C4-2B (cell line): ENCODE data around the gene FOXI1.

ENCODE experiments used
- ZFX ChIP-seq: fragments of 450-650 bp; IDR thresholded peaks from 2 replicates; pipeline ENCODE4 v1.6.1; 2017
- TF ChIP-seq, protein P1 (sequence below): fragments of 450-650 bp; conservative IDR thresholded peaks from 2 replicates; pipeline ENCODE4 v1.5.1; 2017; ENCODE audit warnings: mild to moderate bottlenecking

DNA sequence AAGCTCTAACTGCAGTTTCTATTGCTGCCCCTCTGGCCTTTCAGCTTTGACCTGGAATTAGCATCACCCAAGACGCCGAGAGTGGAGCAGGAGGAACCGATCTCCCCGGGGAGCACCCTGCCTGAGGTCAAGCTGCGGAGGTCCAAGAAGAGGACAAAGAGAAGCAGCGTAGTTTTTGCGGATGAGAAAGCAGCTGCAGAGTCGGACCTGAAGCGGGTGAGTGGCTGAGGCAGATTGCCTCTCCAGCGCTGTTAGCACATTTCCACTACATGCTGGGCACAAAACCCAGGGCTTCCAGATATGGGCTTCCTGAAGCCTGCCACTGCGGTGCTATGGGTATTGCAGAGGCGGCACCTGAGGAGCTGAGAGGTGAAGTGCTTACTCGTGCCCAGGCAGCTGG, 26.8 kb upstream of the FOXI1 start:
- TF ChIP-seq, protein P1, sequence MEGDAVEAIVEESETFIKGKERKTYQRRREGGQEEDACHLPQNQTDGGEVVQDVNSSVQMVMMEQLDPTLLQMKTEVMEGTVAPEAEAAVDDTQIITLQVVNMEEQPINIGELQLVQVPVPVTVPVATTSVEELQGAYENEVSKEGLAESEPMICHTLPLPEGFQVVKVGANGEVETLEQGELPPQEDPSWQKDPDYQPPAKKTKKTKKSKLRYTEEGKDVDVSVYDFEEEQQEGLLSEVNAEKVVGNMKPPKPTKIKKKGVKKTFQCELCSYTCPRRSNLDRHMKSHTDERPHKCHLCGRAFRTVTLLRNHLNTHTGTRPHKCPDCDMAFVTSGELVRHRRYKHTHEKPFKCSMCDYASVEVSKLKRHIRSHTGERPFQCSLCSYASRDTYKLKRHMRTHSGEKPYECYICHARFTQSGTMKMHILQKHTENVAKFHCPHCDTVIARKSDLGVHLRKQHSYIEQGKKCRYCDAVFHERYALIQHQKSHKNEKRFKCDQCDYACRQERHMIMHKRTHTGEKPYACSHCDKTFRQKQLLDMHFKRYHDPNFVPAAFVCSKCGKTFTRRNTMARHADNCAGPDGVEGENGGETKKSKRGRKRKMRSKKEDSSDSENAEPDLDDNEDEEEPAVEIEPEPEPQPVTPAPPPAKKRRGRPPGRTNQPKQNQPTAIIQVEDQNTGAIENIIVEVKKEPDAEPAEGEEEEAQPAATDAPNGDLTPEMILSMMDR, result no peak
- no peak for TF ChIP-seq ZFX
